K562 treated with DMSO at 1 percent for 12 hours (cell line): Measurements from ENCODE around the gene MBD3L2B. TPM values are rescaled to one million over a fixed set of nuclear protein-coding genes. Genes with fewer than 3 reads are reported as not detected.

Experiments
- total RNA-seq: library from RNA; unstranded; fragments of 300-600 nt; gene quantifications from 2 replicates; pipeline ENCODE4 v1.2.3, GENCODE V29; 2022; ENCODE audit not compliant: insufficient read depth

Gene MBD3L2B
- total RNA-seq = not detected in 2 replicates

GRCh38 chr19:7021331-7021730 lies at the start of gene MBD3L2B:
Gene MBD3L2B, minus strand, starts transcription at chr19:7021431. Its CDS starts 34 bp downstream, at chr19:7021397.

DNA sequence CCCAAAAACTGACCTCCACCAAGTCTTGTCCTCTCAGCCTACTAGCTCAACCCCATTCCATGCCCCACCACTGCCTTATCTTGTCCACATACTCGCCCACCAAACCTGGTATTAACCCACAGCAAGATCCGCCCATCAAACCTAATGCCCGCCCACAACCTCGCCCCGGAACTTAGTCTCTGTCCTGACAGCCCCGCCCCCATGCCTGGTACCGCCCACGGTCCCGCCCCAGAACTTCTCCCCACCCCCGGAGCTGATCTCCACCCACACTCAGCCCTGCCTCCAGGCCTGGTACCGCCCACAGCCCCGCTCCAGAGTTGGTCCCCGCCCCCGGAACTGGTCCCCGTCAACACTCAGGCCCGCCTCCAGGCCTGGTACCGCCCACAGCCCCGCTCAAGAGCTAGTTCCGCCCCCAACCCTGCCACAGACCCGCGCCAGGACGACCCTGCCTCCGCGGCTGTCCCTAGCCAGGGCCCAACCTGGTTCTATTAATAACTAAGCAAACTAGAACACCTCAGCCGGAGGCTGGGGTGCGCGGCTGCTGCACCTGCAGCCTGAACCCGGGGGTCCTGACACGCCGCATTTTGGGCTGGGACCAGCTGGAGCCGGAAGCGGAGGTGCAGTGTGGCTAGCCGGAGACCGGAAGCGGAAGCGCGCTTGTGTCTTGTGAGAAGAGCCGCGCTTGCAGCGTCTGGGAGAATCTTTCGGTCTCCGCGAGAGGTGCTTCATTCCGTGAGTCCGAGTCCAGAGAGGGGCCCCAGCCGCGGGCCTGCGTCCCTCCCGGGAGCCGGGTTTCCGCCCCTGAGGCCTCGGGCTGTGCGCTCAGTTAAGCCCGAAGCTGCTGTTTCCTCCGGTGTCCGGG lies 48.0 kb upstream of the MBD3L2B start, which contains the start of gene ZNF557:
Gene ZNF557 (plus strand): TSS at position 662 of the 862 bp plus-strand sequence. CDS start 5,372 bp downstream, outside the sequence.

DNA sequence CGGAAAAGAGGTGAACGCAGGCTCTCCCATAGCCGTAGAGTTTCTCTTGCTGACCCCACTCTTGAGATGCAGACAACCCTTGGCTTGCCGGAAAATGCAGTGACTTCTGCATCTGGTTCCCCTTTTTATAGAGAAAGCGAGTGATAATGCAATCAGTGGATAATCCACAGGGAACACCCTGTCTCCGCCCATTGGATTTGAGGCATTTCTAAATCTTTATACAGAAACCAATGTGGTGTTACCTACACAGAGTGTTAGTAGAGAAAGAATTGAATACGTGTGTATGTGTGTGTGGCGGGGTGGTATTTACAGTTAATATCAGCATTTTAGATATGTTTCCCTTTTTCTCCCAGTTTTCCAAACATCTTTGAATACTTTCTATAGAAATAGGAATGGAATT lies 37.3 kb upstream of the MBD3L2B start, which contains the start of gene MBD3L3:
Gene MBD3L3 (minus strand): TSS at position 101 of the 400 bp plus-strand sequence. CDS start 71 bp downstream, at position 30.

DNA sequence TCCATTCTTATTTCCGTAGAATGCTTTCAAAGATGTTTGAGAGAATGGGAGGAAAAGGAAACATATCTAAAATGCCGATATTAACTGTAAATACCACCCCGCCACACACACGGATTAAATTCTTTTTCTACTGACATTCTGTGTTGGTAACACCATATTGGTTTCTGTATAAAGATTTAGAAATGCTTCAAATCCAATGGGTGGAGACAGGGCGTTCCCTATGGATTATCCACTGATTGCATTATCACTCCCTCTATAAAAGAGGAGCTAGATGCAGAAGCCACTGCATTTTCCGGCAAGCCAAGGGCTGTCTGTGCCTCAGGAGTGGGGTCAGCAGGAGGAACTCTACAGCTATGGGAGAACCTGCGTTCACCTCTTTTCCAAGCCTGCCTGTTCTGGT lies 27.8 kb upstream of the MBD3L2B start, which contains the start of gene MBD3L2:
Gene MBD3L2 (plus strand): TSS at position 301 of the 400 bp plus-strand sequence. CDS start 53 bp downstream, at position 354.

DNA sequence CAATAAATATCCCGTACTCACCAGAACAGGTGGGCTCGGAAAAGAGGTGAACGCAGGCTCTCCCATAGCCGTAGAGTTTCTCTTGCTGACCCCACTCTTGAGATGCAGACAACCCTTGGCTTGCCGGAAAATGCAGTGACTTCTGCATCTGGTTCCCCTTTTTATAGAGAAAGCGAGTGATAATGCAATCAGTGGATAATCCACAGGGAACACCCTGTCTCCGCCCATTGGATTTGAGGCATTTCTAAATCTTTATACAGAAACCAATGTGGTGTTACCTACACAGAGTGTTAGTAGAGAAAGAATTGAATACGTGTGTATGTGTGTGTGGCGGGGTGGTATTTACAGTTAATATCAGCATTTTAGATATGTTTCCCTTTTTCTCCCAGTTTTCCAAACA lies 18.8 kb upstream of the MBD3L2B start, which contains the start of gene MBD3L4:
Gene MBD3L4 (minus strand): TSS at position 101 of the 400 bp plus-strand sequence. CDS start 35 bp downstream, at position 66.

GRCh38 chr19:7030278-7030677 lies 9.0 kb upstream of the MBD3L2B start, which contains the start of gene MBD3L5:
Gene MBD3L5, plus strand, starts transcription at chr19:7030578. Its CDS starts 34 bp downstream, at chr19:7030612.

Other genes with a start within 250 kb of the MBD3L2B start
- gene VAV1, start 248.7 kb downstream of the MBD3L2B start, total RNA-seq = 25.0 and 36.9 TPM in 2 replicates
- gene ADGRE1, start 133.9 kb downstream of the MBD3L2B start, total RNA-seq = 2.5 and 4.5 TPM in 2 replicates
- gene MBD3L5, start 9.1 kb upstream of the MBD3L2B start, total RNA-seq = not detected in 2 replicates
- not detected in 2 replicates for gene MBD3L4, start 18.7 kb upstream of the MBD3L2B start, total RNA-seq
- gene MBD3L2, start 27.9 kb upstream of the MBD3L2B start, total RNA-seq = not detected in 2 replicates
- gene MBD3L3, start 37.2 kb upstream of the MBD3L2B start, total RNA-seq = not detected in 2 replicates
- 0.88 and 2.7 TPM in 2 replicates for gene ZNF557, start 48.3 kb upstream of the MBD3L2B start, total RNA-seq